Measurements from ENCODE around the gene NKX3-2. TPM values are rescaled to one million over a fixed set of nuclear protein-coding genes. Genes with fewer than 3 reads are reported as not detected.

The NKX3-2 gene
- total RNA-seq (2014; rRNA removed; shearing (Covaris generic)) (0.51 and 0.57 TPM in 2 replicates), total RNA-seq (2022) (0.63 and 0.79 TPM in 2 replicates), Bru-seq, nascent RNA (percentile 14 among the genes with signal in this experiment), BruChase-seq, experiment 1, labeled RNA remaining after a 6-hour chase (percentile 15 among the genes with signal in this experiment), BruChase-seq, experiment 2, labeled RNA remaining after a 2-hour chase (percentile 24 among the genes with signal in this experiment)
- long read RNA-seq, partial matches to known transcripts = 0 of 2 reads
- long read RNA-seq, other reads (novel, unspliced or antisense) = 1 of 2 reads

DNA sequence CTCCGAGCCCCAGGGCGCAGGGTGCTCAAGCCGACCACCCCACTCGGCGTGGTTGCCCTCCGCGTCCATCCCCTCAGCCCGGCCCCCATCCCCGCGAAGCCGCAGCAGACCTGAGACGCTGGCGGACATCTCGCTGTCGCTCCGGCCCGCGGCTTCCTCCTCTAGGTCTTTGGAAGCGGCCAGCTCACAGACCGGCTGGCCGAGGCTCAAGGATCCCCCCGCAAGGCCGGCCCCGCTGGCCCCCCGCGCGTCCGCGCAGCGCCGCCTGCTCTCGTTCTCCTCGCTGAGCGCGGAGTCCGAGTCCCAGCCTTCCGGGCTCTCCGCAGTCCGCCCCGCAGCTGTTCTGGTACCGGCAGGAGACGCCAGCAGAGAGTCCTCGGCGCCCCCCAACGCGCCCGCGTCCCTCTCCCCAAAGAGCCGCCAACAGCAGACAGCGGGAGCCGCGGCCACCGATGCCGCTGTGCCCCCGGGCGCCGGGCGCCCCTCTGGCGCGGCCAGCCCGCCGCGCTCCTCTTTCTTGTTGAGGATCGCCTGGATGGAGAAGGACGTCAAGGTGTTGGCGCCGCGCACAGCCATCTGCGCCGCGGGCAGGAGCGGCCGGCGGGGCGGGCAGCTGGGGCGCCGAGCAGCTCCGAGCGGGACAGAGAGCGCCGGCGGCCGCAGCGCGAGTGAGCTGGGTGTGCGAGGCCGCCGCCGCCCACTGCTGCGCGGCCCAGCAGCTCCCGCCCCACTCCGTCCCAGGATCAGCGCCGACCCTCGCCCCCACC is at the start of gene NKX3-2:
NKX3-2 (minus strand) TSS at position 670 of the 767 bp plus-strand sequence; CDS start at position 576, 94 bp downstream.
- Histone ChIP-seq H3K4me2 (ENCODE audit: low read length) (peak within 1 kb of the TSS; percentile 76), H3K9me2 (ENCODE audit: insufficient read depth, low read length) (no peaks in the 10 kb centered on the region), H3K4me1 (ENCODE audit: insufficient read depth, low read length, poor library complexity, severe bottlenecking) (peaks cover 13% of the 10 kb centered on the region), H3K79me2 (ENCODE audit: insufficient read depth, low read depth, low read length) (no peaks in the 10 kb centered on the region), H3K27ac (ENCODE audit: low read depth, low read length, poor library complexity, severe bottlenecking) (no peak within 1 kb of the TSS), H3K9me3 (ENCODE audit: low read length) (no peaks in the 10 kb centered on the region), H2AFZ (ENCODE audit: low read length) (peak within 1 kb of the TSS; percentile 68), H3K36me3 (ENCODE audit: insufficient read depth, low read length) (no peaks in the 10 kb centered on the region), H4K20me1 (ENCODE audit: insufficient read depth, low read length) (no peaks in the 10 kb centered on the region), H3K4me3 (ENCODE audit: low read depth, low read length, poor library complexity, severe bottlenecking) (peak within 1 kb of the TSS; percentile 72)
- CTCF ChIA-PET (ENCODE audit: unreplicated experiment) = no interaction called here
- intact Hi-C loops (cut with micrococcal nuclease; ENCODE audit: unreplicated experiment) = loop anchor here (10.0 kb wide), 2 partner anchors 189 to 439 kb away; no protein-coding TSS in a partner anchor
- POLR2A ChIA-PET = no interaction called here
- DNase-seq (ENCODE audit: low spot score) = no peak
- TF ChIP-seq EZH2phosphoT487 (IDR thresholded peaks at IDR 0.05; ENCODE audit: borderline replicate concordance, low read depth, low read length) = no peak
- TF ChIP-seq, protein P1, sequence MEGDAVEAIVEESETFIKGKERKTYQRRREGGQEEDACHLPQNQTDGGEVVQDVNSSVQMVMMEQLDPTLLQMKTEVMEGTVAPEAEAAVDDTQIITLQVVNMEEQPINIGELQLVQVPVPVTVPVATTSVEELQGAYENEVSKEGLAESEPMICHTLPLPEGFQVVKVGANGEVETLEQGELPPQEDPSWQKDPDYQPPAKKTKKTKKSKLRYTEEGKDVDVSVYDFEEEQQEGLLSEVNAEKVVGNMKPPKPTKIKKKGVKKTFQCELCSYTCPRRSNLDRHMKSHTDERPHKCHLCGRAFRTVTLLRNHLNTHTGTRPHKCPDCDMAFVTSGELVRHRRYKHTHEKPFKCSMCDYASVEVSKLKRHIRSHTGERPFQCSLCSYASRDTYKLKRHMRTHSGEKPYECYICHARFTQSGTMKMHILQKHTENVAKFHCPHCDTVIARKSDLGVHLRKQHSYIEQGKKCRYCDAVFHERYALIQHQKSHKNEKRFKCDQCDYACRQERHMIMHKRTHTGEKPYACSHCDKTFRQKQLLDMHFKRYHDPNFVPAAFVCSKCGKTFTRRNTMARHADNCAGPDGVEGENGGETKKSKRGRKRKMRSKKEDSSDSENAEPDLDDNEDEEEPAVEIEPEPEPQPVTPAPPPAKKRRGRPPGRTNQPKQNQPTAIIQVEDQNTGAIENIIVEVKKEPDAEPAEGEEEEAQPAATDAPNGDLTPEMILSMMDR (conservative IDR thresholded peaks at IDR 0.05; ENCODE audit: low read length) = no peak
- no TSS peak for BruUV-seq (replicated peaks)

GRCh38 chr4:13592220-13592619 is 47.9 kb upstream of the NKX3-2 start:
- H3K79me2 ChIP-seq (ENCODE audit: insufficient read depth, low read depth, low read length) = no peaks in the 10 kb centered on the region
- peaks cover 84% of the 10 kb centered on the region for H3K36me3 ChIP-seq (ENCODE audit: insufficient read depth, low read length)
- intact Hi-C loops (cut with micrococcal nuclease; ENCODE audit: unreplicated experiment) = no loop called here
- ChIA-PET POLR2A (interaction anchor here (0.9 to 1.2 kb wide), 4 partner anchors 17 to 121 kb away, joined by 3 read pairs; no protein-coding TSS in a partner anchor), CTCF (ENCODE audit: unreplicated experiment) (no interaction called here)
- H3K4me2 ChIP-seq (ENCODE audit: low read length) = no peak overlapping the region
- BruUV-seq (replicated peaks) = no TSS peak
- no peaks in the 10 kb centered on the region for H3K9me3 ChIP-seq (ENCODE audit: low read length)
- DNase-seq (ENCODE audit: low spot score) = no peak
- TF ChIP-seq EZH2phosphoT487 (IDR thresholded peaks at IDR 0.05; ENCODE audit: borderline replicate concordance, low read depth, low read length) = no peak
- TF ChIP-seq, protein P1 (conservative IDR thresholded peaks at IDR 0.05; ENCODE audit: low read length) = no peak
- H4K20me1 ChIP-seq (ENCODE audit: insufficient read depth, low read length) = no peaks in the 10 kb centered on the region
- H3K4me3 ChIP-seq (ENCODE audit: low read depth, low read length, poor library complexity, severe bottlenecking) = no peak overlapping the region
- no peaks in the 10 kb centered on the region for H3K4me1 ChIP-seq (ENCODE audit: insufficient read depth, low read length, poor library complexity, severe bottlenecking)
- H3K27ac ChIP-seq (ENCODE audit: low read depth, low read length, poor library complexity, severe bottlenecking) = no peak overlapping the region
- no peaks in the 10 kb centered on the region for H3K9me2 ChIP-seq (ENCODE audit: insufficient read depth, low read length)
- no peak overlapping the region for H2AFZ ChIP-seq (ENCODE audit: low read length)
